Measurements from ENCODE around the gene NFATC4.
A peak's percentile ranks its signal among the peaks of the same experiment; 100 is the strongest.

Gene NFATC4

GRCh38 chr14:24355009-24355408 lies 13.0 kb upstream of the NFATC4 start:
- no peak overlapping the region for H3K4me3 ChIP-seq (ENCODE audit: low read length)
- WGBS (ENCODE audit: insufficient coverage, insufficient read length), result no CpG with 5 or more reads among the region's 7 CpGs
- H3K27me3 ChIP-seq (ENCODE audit: control insufficient read depth, insufficient read depth, low read length), result peaks cover 2% of the 10 kb centered on the region
- H3K36me3 ChIP-seq (ENCODE audit: control insufficient read depth, insufficient read depth, low read length), result no peaks in the 10 kb centered on the region
- DNase-seq (ENCODE audit: low read depth, low spot score), result no peak
- H3K4me1 ChIP-seq (ENCODE audit: control insufficient read depth, insufficient read depth, low read length), result no peaks in the 10 kb centered on the region
- no peak overlapping the region for H3K27ac ChIP-seq (ENCODE audit: low read length)
- no peaks in the 10 kb centered on the region for H3K9me3 ChIP-seq (ENCODE audit: control insufficient read depth, insufficient read depth, low read length)

GRCh38 chr14:24356208-24356607 lies 11.8 kb upstream of the NFATC4 start:
- no CpG with 5 or more reads among the region's 4 CpGs for WGBS (ENCODE audit: insufficient coverage, insufficient read length)
- Histone ChIP-seq H3K27me3 (ENCODE audit: control insufficient read depth, insufficient read depth, low read length) (peaks cover 2% of the 10 kb centered on the region; the same call in 1 of the 2 replicates), H3K27ac (ENCODE audit: low read length) (no peak overlapping the region), H3K4me3 (ENCODE audit: low read length) (no peak overlapping the region), H3K9me3 (ENCODE audit: control insufficient read depth, insufficient read depth, low read length) (no peaks in the 10 kb centered on the region), H3K4me1 (ENCODE audit: control insufficient read depth, insufficient read depth, low read length) (no peaks in the 10 kb centered on the region), H3K36me3 (ENCODE audit: control insufficient read depth, insufficient read depth, low read length) (no peaks in the 10 kb centered on the region)
- DNase-seq (ENCODE audit: low read depth, low spot score), result no peak

GRCh38 chr14:24360281-24360680 lies 7.7 kb upstream of the NFATC4 start:
- no CpG with 5 or more reads among the region's 3 CpGs for WGBS (ENCODE audit: insufficient coverage, insufficient read length)
- Histone ChIP-seq H3K27me3 (ENCODE audit: control insufficient read depth, insufficient read depth, low read length) (no peaks in the 10 kb centered on the region), H3K4me3 (ENCODE audit: low read length) (no peak overlapping the region), H3K4me1 (ENCODE audit: control insufficient read depth, insufficient read depth, low read length) (no peaks in the 10 kb centered on the region), H3K27ac (ENCODE audit: low read length) (no peak overlapping the region), H3K9me3 (ENCODE audit: control insufficient read depth, insufficient read depth, low read length) (no peaks in the 10 kb centered on the region), H3K36me3 (ENCODE audit: control insufficient read depth, insufficient read depth, low read length) (no peaks in the 10 kb centered on the region)
- DNase-seq (ENCODE audit: low read depth, low spot score), result no peak

DNA sequence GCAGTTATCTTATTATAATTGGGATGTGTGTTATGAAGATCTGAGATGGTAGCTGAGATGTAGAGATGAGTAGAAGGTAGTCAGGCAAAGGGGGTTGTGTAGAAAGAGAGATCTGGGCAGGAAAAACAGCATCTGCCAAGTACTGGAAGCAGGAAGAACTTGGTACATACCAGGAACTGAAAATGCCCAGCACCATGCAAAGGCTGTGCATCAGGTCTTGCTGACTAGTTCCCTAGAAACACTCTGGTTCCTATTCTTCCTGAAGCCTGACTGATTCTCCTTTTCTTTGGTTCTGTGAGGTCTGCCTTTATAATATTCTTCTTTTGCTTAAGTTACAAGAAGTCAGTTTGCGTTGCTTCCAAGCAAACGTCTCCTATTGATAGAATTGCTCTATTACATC lies 6.7 kb upstream of the NFATC4 start:
- no peaks in the 10 kb centered on the region for H3K36me3 ChIP-seq (ENCODE audit: control insufficient read depth, insufficient read depth, low read length)

DNA sequence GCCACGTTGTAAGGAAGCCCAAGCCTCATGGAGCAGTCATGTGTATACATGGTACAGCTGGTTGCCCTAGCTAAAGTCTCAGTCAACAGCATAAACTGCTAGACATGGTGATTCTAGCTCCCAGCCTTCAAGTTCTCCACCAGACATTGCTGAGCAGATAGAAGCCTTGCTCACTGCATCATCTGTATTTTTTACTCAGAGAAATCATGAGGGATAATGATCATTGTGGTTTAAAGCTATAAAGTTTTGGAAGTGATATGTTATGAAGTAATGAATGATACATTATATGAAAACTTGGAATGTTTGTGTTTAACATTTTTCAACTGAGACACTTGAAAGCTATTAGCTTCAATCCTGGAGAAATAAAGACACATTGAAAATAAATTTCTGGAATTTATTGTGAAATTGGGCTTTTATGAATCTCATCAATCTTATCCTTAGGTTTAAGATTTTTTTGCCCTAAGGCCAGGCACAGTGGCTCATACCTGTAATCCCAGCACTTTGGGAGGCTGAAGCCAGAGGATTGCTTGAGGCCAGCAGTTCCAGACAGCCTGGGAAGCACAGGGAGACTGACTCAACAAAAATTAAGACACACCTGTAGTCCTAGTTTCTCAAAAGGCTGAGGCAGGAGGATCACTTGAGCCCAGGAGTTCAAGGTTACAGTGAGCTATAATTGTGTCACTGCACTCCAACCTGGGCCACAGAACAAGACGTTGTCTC lies 5.6 kb upstream of the NFATC4 start:
- DNase-seq (ENCODE audit: low read depth, low spot score), result no peak
- H3K27me3 ChIP-seq (ENCODE audit: control insufficient read depth, insufficient read depth, low read length), result no peaks in the 10 kb centered on the region
- no peak overlapping the region for H3K27ac ChIP-seq (ENCODE audit: low read length)
- H3K36me3 ChIP-seq (ENCODE audit: control insufficient read depth, insufficient read depth, low read length), result no peaks in the 10 kb centered on the region
- H3K4me3 ChIP-seq (ENCODE audit: low read length), result no peak overlapping the region
- H3K4me1 ChIP-seq (ENCODE audit: control insufficient read depth, insufficient read depth, low read length), result peaks cover 2% of the 10 kb centered on the region; the same call in 1 of the 2 replicates
- no CpG with 5 or more reads among the region's 2 CpGs for WGBS (ENCODE audit: insufficient coverage, insufficient read length)
- H3K9me3 ChIP-seq (ENCODE audit: control insufficient read depth, insufficient read depth, low read length), result no peaks in the 10 kb centered on the region

More for the DNA sequence above, 6.7 kb upstream of the NFATC4 start:
- no CpG with 5 or more reads among the region's 2 CpGs for WGBS (ENCODE audit: insufficient coverage, insufficient read length)
- no peaks in the 10 kb centered on the region for H3K9me3 ChIP-seq (ENCODE audit: control insufficient read depth, insufficient read depth, low read length)
- H3K4me1 ChIP-seq (ENCODE audit: control insufficient read depth, insufficient read depth, low read length), result peaks cover 2% of the 10 kb centered on the region; the same call in 1 of the 2 replicates
- no peaks in the 10 kb centered on the region for H3K27me3 ChIP-seq (ENCODE audit: control insufficient read depth, insufficient read depth, low read length)
- H3K27ac ChIP-seq (ENCODE audit: low read length), result no peak overlapping the region
- no peak for DNase-seq (ENCODE audit: low read depth, low spot score)
- H3K4me3 ChIP-seq (ENCODE audit: low read length), result no peak overlapping the region

DNA sequence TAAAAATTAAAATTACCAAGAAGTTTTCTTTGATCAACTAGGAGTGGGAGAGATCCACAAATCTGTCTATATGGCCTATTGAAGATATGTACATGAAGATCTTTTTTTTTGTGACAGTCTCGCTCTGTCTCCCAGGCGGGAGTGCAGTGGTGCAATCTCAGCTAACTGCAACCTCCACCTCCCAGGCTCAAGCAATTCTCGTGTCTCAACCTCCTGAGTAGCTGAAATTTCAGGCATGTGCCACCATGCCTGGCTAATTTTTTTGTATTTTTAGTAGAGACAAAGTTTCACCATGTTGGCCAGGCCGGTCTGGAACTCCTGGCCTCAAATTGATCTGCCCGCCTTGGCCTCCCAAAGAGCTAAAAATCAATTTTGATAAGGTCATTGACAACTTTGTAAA lies 4.6 kb upstream of the NFATC4 start:
- no CpG with 5 or more reads among the region's 5 CpGs for WGBS (ENCODE audit: insufficient coverage, insufficient read length)
- Histone ChIP-seq H3K36me3 (ENCODE audit: control insufficient read depth, insufficient read depth, low read length) (no peaks in the 10 kb centered on the region), H3K27ac (ENCODE audit: low read length) (no peak overlapping the region), H3K4me1 (ENCODE audit: control insufficient read depth, insufficient read depth, low read length) (peaks cover 2% of the 10 kb centered on the region; the same call in 1 of the 2 replicates), H3K4me3 (ENCODE audit: low read length) (no peak overlapping the region), H3K9me3 (ENCODE audit: control insufficient read depth, insufficient read depth, low read length) (no peaks in the 10 kb centered on the region), H3K27me3 (ENCODE audit: control insufficient read depth, insufficient read depth, low read length) (no peaks in the 10 kb centered on the region)
- no peak for DNase-seq (ENCODE audit: low read depth, low spot score)

GRCh38 chr14:24364841-24365240 lies 3.1 kb upstream of the NFATC4 start:
- Histone ChIP-seq H3K36me3 (ENCODE audit: control insufficient read depth, insufficient read depth, low read length) (no peaks in the 10 kb centered on the region), H3K4me1 (ENCODE audit: control insufficient read depth, insufficient read depth, low read length) (peaks cover 2% of the 10 kb centered on the region; the same call in 1 of the 2 replicates), H3K4me3 (ENCODE audit: low read length) (no peak overlapping the region), H3K27ac (ENCODE audit: low read length) (no peak overlapping the region), H3K27me3 (ENCODE audit: control insufficient read depth, insufficient read depth, low read length) (no peaks in the 10 kb centered on the region), H3K9me3 (ENCODE audit: control insufficient read depth, insufficient read depth, low read length) (no peaks in the 10 kb centered on the region)
- DNase-seq (ENCODE audit: low read depth, low spot score), result no peak
- no CpG with 5 or more reads among the region's 1 CpG for WGBS (ENCODE audit: insufficient coverage, insufficient read length)

- DNase-seq (ENCODE audit: low read depth, low spot score), result peak; percentile 71
- H3K27me3 ChIP-seq (ENCODE audit: control insufficient read depth, insufficient read depth, low read length), result no peaks in the 10 kb centered on the region
- H3K9me3 ChIP-seq (ENCODE audit: control insufficient read depth, insufficient read depth, low read length), result no peaks in the 10 kb centered on the region
- H3K4me3 ChIP-seq (ENCODE audit: low read length), result peak overlapping the region; percentile 14; the same call in 1 of the 2 replicates
- H3K27ac ChIP-seq (ENCODE audit: low read length), result no peak overlapping the region
- peaks cover 2% of the 10 kb centered on the region; the same call in 1 of the 2 replicates for H3K4me1 ChIP-seq (ENCODE audit: control insufficient read depth, insufficient read depth, low read length)
- no CpG with 5 or more reads among the region's 28 CpGs for WGBS (ENCODE audit: insufficient coverage, insufficient read length)
- no peaks in the 10 kb centered on the region for H3K36me3 ChIP-seq (ENCODE audit: control insufficient read depth, insufficient read depth, low read length)
Observed at GRCh38 chr14:24365600-24366412, 2.2 kb upstream of the NFATC4 start.

DNA sequence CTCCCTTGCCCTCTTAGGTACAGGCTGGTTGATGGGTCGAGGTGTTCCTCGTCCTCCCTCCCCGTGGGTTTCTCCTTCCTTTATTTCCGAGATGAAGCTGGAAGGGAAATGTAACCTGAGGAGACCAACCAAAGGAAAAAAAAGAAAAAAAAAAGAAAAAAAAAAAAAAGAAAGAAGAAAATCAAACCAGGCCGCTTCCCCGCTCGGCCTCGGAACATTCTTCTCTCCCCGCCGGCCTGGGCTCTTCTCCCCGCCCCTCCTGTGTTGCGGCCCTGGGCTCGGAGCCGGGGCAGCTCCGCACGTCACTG lies 1.6 kb upstream of the NFATC4 start:
- Histone ChIP-seq H3K4me3 (ENCODE audit: low read length) (peak overlapping the region; percentile 31; the same call in 1 of the 2 replicates), H3K27ac (ENCODE audit: low read length) (no peak overlapping the region), H3K4me1 (ENCODE audit: control insufficient read depth, insufficient read depth, low read length) (peaks cover 2% of the 10 kb centered on the region; the same call in 1 of the 2 replicates), H3K27me3 (ENCODE audit: control insufficient read depth, insufficient read depth, low read length) (no peaks in the 10 kb centered on the region), H3K36me3 (ENCODE audit: control insufficient read depth, insufficient read depth, low read length) (no peaks in the 10 kb centered on the region), H3K9me3 (ENCODE audit: control insufficient read depth, insufficient read depth, low read length) (no peaks in the 10 kb centered on the region)
- no CpG with 5 or more reads among the region's 16 CpGs for WGBS (ENCODE audit: insufficient coverage, insufficient read length)
- no peak for DNase-seq (ENCODE audit: low read depth, low spot score)

GRCh38 chr14:24366721-24367513 lies 1.1 kb upstream of the NFATC4 start:
- Histone ChIP-seq H3K36me3 (ENCODE audit: control insufficient read depth, insufficient read depth, low read length) (no peaks in the 10 kb centered on the region), H3K9me3 (ENCODE audit: control insufficient read depth, insufficient read depth, low read length) (no peaks in the 10 kb centered on the region), H3K27ac (ENCODE audit: low read length) (peak overlapping the region; percentile 69), H3K27me3 (ENCODE audit: control insufficient read depth, insufficient read depth, low read length) (no peaks in the 10 kb centered on the region), H3K4me3 (ENCODE audit: low read length) (peak overlapping the region; percentile 31; the same call in 1 of the 2 replicates), H3K4me1 (ENCODE audit: control insufficient read depth, insufficient read depth, low read length) (peaks cover 2% of the 10 kb centered on the region; the same call in 1 of the 2 replicates)
- no CpG with 5 or more reads among the region's 40 CpGs for WGBS (ENCODE audit: insufficient coverage, insufficient read length)
- peak; percentile 81 for DNase-seq (ENCODE audit: low read depth, low spot score)
